Left cardiac atrium (tissue), 4 donors: ENCODE measurements around the gene TOM1L2. TPM values are rescaled to one million over a fixed set of nuclear protein-coding genes. Genes with fewer than 3 reads are reported as not detected.

Experiments
- ATAC-seq, 2 donors: fragments of 200-7000 bp; cut with Tn5 transposase; one replicate each; pipeline ENCODE4 v1.9.1; 2020; ENCODE audit warnings: mild to moderate bottlenecking in 2 of 2, moderate library complexity in 2 of 2
- DNase-seq: peaks from one replicate; pipeline ENCODE4 v3.0.0-alpha.2; 2020
- intact Hi-C, 2 donors: fragments of 100-400 bp; cut with DNase I; formaldehyde crosslinking; loops; one replicate each; pipeline versions ENCODE4 v1.14.1 to v1.15.1; 2022 to 2023
- microRNA-seq, 2 donors: library from miRNA; unstranded; fragments of <30 nt; microRNA quantifications; one replicate each; pipeline ENCODE4 v1.2.0, GENCODE V29; 2020
- total RNA-seq, 2 donors: library from RNA; stranded (reverse); fragmentation: NEBNext Ultra II Directional; extraction: Animal tissue kit (Norgen Biotek cat#: 25700); gene quantifications; one replicate each; pipeline ENCODE4 v1.2.1, GENCODE V29; 2021
- donor health status: DM: no; HTN: yes; CAD: no.
- donor health status: DM: no; HTN: yes; CAD: no; lungs with severe emphysema.
- donor health status: DM: yes; HTN: yes; CAD: no.
- donor health status: Dilated cardiomyopathy.

TOM1L2 gene
- total RNA-seq, 2 donors from 2014 or later: 179 to 183 TPM

- ATAC-seq (no peak), DNase-seq (no peak)
- intact Hi-C loops: no loop called here
Observed at GRCh38 chr17:17796787-17797061, 175.5 kb downstream of the TOM1L2 start.

- no peak for DNase-seq
- intact Hi-C loops: no loop called here
Observed at GRCh38 chr17:17795946-17796786, 176.0 kb downstream of the TOM1L2 start.

GRCh38 chr17:17795296-17795695 is 176.9 kb downstream of the TOM1L2 start:
- intact Hi-C loops: no loop called here
- ATAC-seq (no peak), DNase-seq (no peak)

More at GRCh38 chr17:17795946-17796786, 176.0 kb downstream of the TOM1L2 start:
- ATAC-seq: no peak

- DNase-seq (no peak), ATAC-seq (no peak)
- intact Hi-C loops: no loop called here
Observed at GRCh38 chr17:17794382-17794781, 177.8 kb downstream of the TOM1L2 start.

Small RNAs within 50 kb of the gene (microRNA-seq; reads per million reads assigned to microRNA genes)
- gene MIR33B (19.5 to 25.1 reads per million in 2 donors), gene MIR6777 (0 to 0.54 reads per million in 2 donors)

Other genes starting within 250 kb of the TOM1L2 start
- gene SREBF1, start 135.4 kb downstream of the TOM1L2 start, total RNA-seq: 10 to 100 TPM; 28.7 to 56.9 TPM
- gene DRC3, start 462 bp upstream of the TOM1L2 start, total RNA-seq: 1 to 10 TPM; 1.4 to 2.0 TPM
- 10 to 100 TPM; 21.7 to 30.5 TPM for gene ATPAF2, start 66.8 kb upstream of the TOM1L2 start, total RNA-seq
- gene GID4, start 67.0 kb upstream of the TOM1L2 start, total RNA-seq: 10 to 100 TPM; 14.6 to 15.1 TPM
- 10 to 100 TPM; 17.8 to 22.2 TPM for gene DRG2, start 115.5 kb upstream of the TOM1L2 start, total RNA-seq
- gene MYO15A, start 136.4 kb upstream of the TOM1L2 start, total RNA-seq: 1 to 10 TPM in 1 of 2 donors, under 1 TPM in 1; 0.71 to 1.1 TPM
- gene ALKBH5, start 211.4 kb upstream of the TOM1L2 start, total RNA-seq: 100 to 1,000 TPM; 137 to 169 TPM